OCI-LY7 (cell line): ENCODE measurements around the gene IFT80. TPM values are rescaled to one million over a fixed set of nuclear protein-coding genes. Genes with fewer than 3 reads are reported as not detected.
"Not testable (repeated sequence)": the region's sequence is repeated elsewhere in the genome, so short reads cannot be mapped to it uniquely, and the experiment has no call there.

Source experiments
- BruUV-seq: library from RNA; stranded (reverse); fragments of 400-500 nt; replicated peaks from 2 replicates; lab custom pipeline; 2021; lab: Mats Ljungman, UMichigan
- CTCF ChIA-PET: fragments of 300-600 bp; sonication (Branson Sonifier 250); formaldehyde crosslinking; loops from one replicate; lab custom pipeline; 2022; ENCODE audit warnings: antibody characterized with exemption; ENCODE audit not compliant: unreplicated experiment; lab: Charles Lee
- POLR2A ChIA-PET: fragments of 300-600 bp; sonication (Branson Sonifier 250); formaldehyde crosslinking; loops from one replicate; lab custom pipeline; 2022; ENCODE audit warnings: antibody characterized with exemption; lab: Charles Lee
- DNase-seq: peaks from one replicate; pipeline ENCODE4 v3.0.0-alpha.2; 2015; ENCODE audit warnings: low spot score
- H2AFZ ChIP-seq: fragments of 200-600 bp; sonication (generic), shearing (Covaris generic); 2 replicates; pipeline ENCODE4 v1.6.1; 2014; ENCODE audit warnings: mild to moderate bottlenecking, antibody characterized with exemption, low read length, moderate library complexity
- H3K27ac ChIP-seq: fragments of 200-600 bp; sonication (generic); 2 replicates; pipeline ENCODE4 v1.5.1; 2014; ENCODE audit warnings: mixed run types, low read depth, mild to moderate bottlenecking, moderate library complexity, low read length, inconsistent platforms; ENCODE audit not compliant: poor library complexity, severe bottlenecking
- H3K36me3 ChIP-seq: fragments of 200-600 bp; sonication (generic); 2 replicates; pipeline ENCODE4 v1.6.1; 2014; ENCODE audit warnings: mild to moderate bottlenecking, antibody characterized with exemption, low read length, moderate library complexity, mixed read lengths; ENCODE audit not compliant: insufficient read depth
- H3K4me1 ChIP-seq: fragments of 200-600 bp; sonication (generic); 2 replicates; pipeline ENCODE4 v1.5.1; 2014; ENCODE audit warnings: mild to moderate bottlenecking, low read length; ENCODE audit not compliant: insufficient read depth, poor library complexity, severe bottlenecking
- H3K4me2 ChIP-seq: fragments of 200-600 bp; sonication (generic); 2 replicates; pipeline ENCODE4 v1.6.1; 2014; ENCODE audit warnings: mild to moderate bottlenecking, low read length
- H3K4me3 ChIP-seq: fragments of 200-600 bp; sonication (generic); 2 replicates; pipeline ENCODE4 v1.5.1; 2014; ENCODE audit warnings: mild to moderate bottlenecking, low read depth, low read length; ENCODE audit not compliant: poor library complexity, severe bottlenecking
- H3K79me2 ChIP-seq: fragments of 200-600 bp; sonication (generic); 2 replicates; pipeline ENCODE4 v1.6.1; 2016; ENCODE audit warnings: low read depth, mild to moderate bottlenecking, low read length, moderate library complexity, mixed read lengths; ENCODE audit not compliant: insufficient read depth
- H3K9me2 ChIP-seq: fragments of 200-600 bp; sonication (generic); 2 replicates; pipeline ENCODE4 v1.6.1; 2016; ENCODE audit warnings: mild to moderate bottlenecking, low read length, mixed read lengths; ENCODE audit not compliant: insufficient read depth
- H3K9me3 ChIP-seq: fragments of 200-600 bp; sonication (generic); 2 replicates; pipeline ENCODE4 v1.6.1; 2014; ENCODE audit warnings: mild to moderate bottlenecking, mixed run types, low read length, mixed read lengths
- H4K20me1 ChIP-seq: fragments of 200-600 bp; sonication (generic); 2 replicates; pipeline ENCODE4 v1.6.1; 2014; ENCODE audit warnings: mild to moderate bottlenecking, antibody characterized with exemption, low read length, moderate library complexity, mixed read lengths; ENCODE audit not compliant: insufficient read depth
- CTCF ChIP-seq: fragments of 200-600 bp; sonication (generic); conservative IDR thresholded peaks from 2 replicates; pipeline ENCODE4 v1.5.1; 2014; ENCODE audit warnings: mild to moderate bottlenecking, antibody characterized with exemption, low read length, moderate library complexity, mixed read lengths
- EZH2phosphoT487 ChIP-seq: fragments of 200-600 bp; sonication (generic); IDR thresholded peaks from 2 replicates; pipeline ENCODE4 v1.6.1; 2018; ENCODE audit warnings: low read depth, borderline replicate concordance, mild to moderate bottlenecking, mixed run types, antibody characterized with exemption, low read length, moderate library complexity, mixed read lengths
- intact Hi-C: fragments of 100-400 bp; cut with micrococcal nuclease; formaldehyde crosslinking; loops from one replicate; pipeline ENCODE4 v1.10.0; 2022; ENCODE audit not compliant: unreplicated experiment
- total RNA-seq, 2 experiments: library from RNA; depleted of rRNA in 1 of 2; stranded (reverse); fragments of >200 nt in 1 of 2; shearing (Covaris generic) in 1 of 2; gene quantifications; 2 replicates each; pipeline ENCODE4 v1.2.3, GENCODE V29; 2014 to 2022

The IFT80 gene
- total RNA-seq, 2 experiments from 2014 or later, result 33.5 to 49.5 TPM

DNA sequence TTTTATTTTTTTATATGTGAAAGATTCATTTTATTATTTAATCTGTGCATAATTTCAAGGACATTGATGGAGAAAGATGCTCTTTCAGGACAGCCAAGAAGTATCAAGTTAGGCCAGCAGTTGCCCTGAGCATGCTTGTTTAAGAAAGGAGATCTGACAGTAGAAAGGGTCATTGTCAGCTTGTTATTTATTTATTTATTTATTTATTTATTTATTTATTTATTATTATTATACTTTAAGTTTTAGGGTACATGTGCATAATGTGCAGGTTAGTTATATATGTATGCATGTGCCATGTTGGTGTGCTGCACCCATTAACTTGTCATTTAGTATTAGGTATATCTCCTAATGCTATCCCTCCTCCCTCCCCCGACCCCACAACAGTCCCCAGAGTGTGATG is 77.2 kb downstream of the IFT80 start:
- H3K4me2 ChIP-seq, H2AFZ ChIP-seq, BruUV-seq, H3K27ac ChIP-seq, H3K9me2 ChIP-seq, H3K79me2 ChIP-seq, H4K20me1 ChIP-seq, intact Hi-C loops, DNase-seq, H3K4me3 ChIP-seq, POLR2A ChIA-PET, CTCF ChIA-PET, H3K4me1 ChIP-seq, H3K36me3 ChIP-seq, H3K9me3 ChIP-seq: not testable (repeated sequence)

DNA sequence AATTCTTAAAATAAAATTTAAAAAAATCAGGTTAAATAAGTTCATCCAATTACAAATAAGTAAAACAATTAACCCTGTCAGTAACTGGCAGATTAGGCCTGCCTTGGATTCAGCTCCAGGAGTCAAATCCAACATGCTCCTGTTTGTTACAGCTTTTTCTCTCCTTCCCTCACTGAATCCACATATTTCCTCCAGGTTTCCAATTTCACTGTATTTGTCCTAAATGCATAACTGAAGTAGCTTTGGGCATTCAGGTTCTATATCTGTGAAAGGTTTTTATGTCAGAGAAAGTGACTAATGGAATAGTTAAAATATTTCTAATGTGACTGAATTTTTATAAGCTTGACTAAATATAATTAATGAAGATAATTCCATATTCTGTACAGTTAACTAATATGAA is 79.7 kb downstream of the IFT80 start:
- Histone ChIP-seq H3K4me3 (no peak overlapping the region), H3K4me1 (no peaks in the 10 kb centered on the region), H3K79me2 (no peaks in the 10 kb centered on the region), H2AFZ (no peak overlapping the region), H3K27ac (no peak overlapping the region), H3K4me2 (no peak overlapping the region), H3K9me2 (no peaks in the 10 kb centered on the region), H4K20me1 (no peaks in the 10 kb centered on the region), H3K9me3 (no peaks in the 10 kb centered on the region), H3K36me3 (peaks cover 8% of the 10 kb centered on the region; the same call in 1 of the 2 replicates)
- ChIA-PET CTCF (no interaction called here), POLR2A (interaction anchor here (0.6 to 0.7 kb wide), 2 partner anchors 132 to 698 kb away, joined by 3 read pairs; no protein-coding TSS in a partner anchor)
- intact Hi-C loops, result no loop called here
- TF ChIP-seq CTCF, result no peak
- no peak for TF ChIP-seq EZH2phosphoT487
- BruUV-seq, result no TSS peak
- DNase-seq, result no peak

DNA sequence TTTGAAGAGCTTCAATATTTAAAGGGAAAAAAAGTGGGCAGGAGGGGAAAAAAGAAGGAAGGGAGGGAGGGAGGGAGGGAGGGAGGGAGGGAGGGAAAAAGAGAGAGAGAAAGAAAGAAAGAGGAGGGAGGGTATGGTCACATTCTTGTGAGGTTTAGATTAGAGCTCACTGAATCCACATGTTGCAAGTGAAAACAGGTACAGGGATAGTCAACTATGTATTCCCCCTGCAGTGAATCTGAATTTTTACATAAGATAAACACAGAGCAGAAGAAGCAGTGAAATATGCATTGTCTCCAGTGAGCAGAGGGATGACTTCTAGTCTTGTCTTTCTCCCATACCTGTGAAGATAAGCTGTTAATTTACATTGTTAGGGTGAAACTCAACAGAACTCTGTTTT is 84.0 kb downstream of the IFT80 start:
- H3K79me2 ChIP-seq, result no peaks in the 10 kb centered on the region
- H3K4me1 ChIP-seq, result no peaks in the 10 kb centered on the region
- no peak for TF ChIP-seq EZH2phosphoT487
- no peak for TF ChIP-seq CTCF
- H3K9me3 ChIP-seq, result no peaks in the 10 kb centered on the region
- H3K4me2 ChIP-seq, result no peak overlapping the region
- no peak for DNase-seq
- no peak overlapping the region for H3K27ac ChIP-seq
- intact Hi-C loops, result no loop called here
- ChIA-PET CTCF (no interaction called here), POLR2A (interaction anchor here (0.6 kb wide), 3 partner anchors 85 to 121 kb away, joined by 3 to 5 read pairs (median 4); no protein-coding TSS in a partner anchor)
- H4K20me1 ChIP-seq, result no peaks in the 10 kb centered on the region
- no peaks in the 10 kb centered on the region for H3K9me2 ChIP-seq
- H3K36me3 ChIP-seq, result peaks cover 8% of the 10 kb centered on the region; the same call in 1 of the 2 replicates
- BruUV-seq, result no TSS peak
- H3K4me3 ChIP-seq, result no peak overlapping the region
- no peak overlapping the region for H2AFZ ChIP-seq
